ENCODE measurements around the gene PPME1. TPM values are rescaled to one million over a fixed set of nuclear protein-coding genes. Genes with fewer than 3 reads are reported as not detected.

The PPME1 gene
- total and polyA plus RNA-seq, 2 experiments from 2014 or later, result 43.6 to 62.1 TPM

GRCh38 chr11:74206746-74207145 lies 35.7 kb downstream of the PPME1 start:
- no peak overlapping the region for H3K27ac ChIP-seq
- no peak overlapping the region for H2AFZ ChIP-seq
- in situ Hi-C loops (cut with MboI), result no loop called here
- H4K20me1 ChIP-seq (ENCODE audit: insufficient read depth), result no peaks in the 10 kb centered on the region
- H3K27me3 ChIP-seq (replicated peaks; ENCODE audit: insufficient read depth), result no peaks in the 10 kb centered on the region
- no peaks in the 10 kb centered on the region for H3F3A ChIP-seq (ENCODE audit: insufficient read depth)
- H3K9me2 ChIP-seq (ENCODE audit: insufficient read depth), result no peaks in the 10 kb centered on the region; the same call in 1 of the 2 replicates
- no peaks in the 10 kb centered on the region for H3K4me1 ChIP-seq (ENCODE audit: insufficient read depth)
- H3K36me3 ChIP-seq (ENCODE audit: low read depth), result peaks cover 52% of the 10 kb centered on the region
- 85 to 95% methylated on average over 1 of the region's 1 CpG for WGBS, 2 experiments (ENCODE audit: low coverage in 1 of 2, low lambda C conversion rate in 2 of 2, missing lambda C conversion rate in 2 of 2)
- no peaks in the 10 kb centered on the region for H3K9me3 ChIP-seq (ENCODE audit: low read depth)
- no peak overlapping the region for H3K4me3 ChIP-seq
- TF ChIP-seq EZH2 (IDR thresholded peaks at IDR 0.05; ENCODE audit: insufficient read depth, poor library complexity, severe bottlenecking) (no peak), EZH2phosphoT487 (IDR thresholded peaks at IDR 0.05; ENCODE audit: insufficient read depth, low read depth) (no peak)
- no peak for DNase-seq
- peaks cover 25% of the 10 kb centered on the region for H3K79me2 ChIP-seq (ENCODE audit: insufficient read depth)
- H3K9ac ChIP-seq, result no peak overlapping the region
- no peak overlapping the region for H3K4me2 ChIP-seq (ENCODE audit: unreplicated experiment)

DNA sequence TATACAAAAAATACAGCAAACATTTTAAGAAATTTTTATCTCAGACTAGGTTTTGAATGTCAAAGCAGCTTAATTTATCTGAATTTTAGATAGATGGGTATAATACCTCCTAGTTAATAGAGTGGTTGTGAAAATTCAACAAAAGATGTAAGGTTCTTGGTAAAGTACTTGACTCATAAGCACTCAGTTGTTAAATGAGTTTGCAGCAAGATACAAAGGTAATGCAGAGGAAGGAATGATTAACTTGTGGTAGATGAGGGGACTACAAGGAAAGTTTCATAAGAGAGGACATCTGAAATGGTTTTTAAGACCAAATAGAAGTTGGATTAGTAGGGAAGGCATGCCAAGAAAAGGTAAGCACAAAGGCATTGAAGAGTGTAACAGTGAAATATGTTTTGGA lies 37.4 kb downstream of the PPME1 start:
- H3K4me2 ChIP-seq (ENCODE audit: unreplicated experiment), result no peak overlapping the region
- in situ Hi-C loops (cut with MboI), result no loop called here
- no peaks in the 10 kb centered on the region for H3K27me3 ChIP-seq (replicated peaks; ENCODE audit: insufficient read depth)
- H3K9ac ChIP-seq, result no peak overlapping the region
- no peaks in the 10 kb centered on the region; the same call in 1 of the 2 replicates for H3K9me2 ChIP-seq (ENCODE audit: insufficient read depth)
- H3K9me3 ChIP-seq (ENCODE audit: low read depth), result no peaks in the 10 kb centered on the region
- H3K4me1 ChIP-seq (ENCODE audit: insufficient read depth), result no peaks in the 10 kb centered on the region
- no peak overlapping the region for H2AFZ ChIP-seq
- H3K79me2 ChIP-seq (ENCODE audit: insufficient read depth), result peaks cover 16% of the 10 kb centered on the region; the same call in 1 of the 2 replicates
- H3K36me3 ChIP-seq (ENCODE audit: low read depth), result peaks cover 54% of the 10 kb centered on the region
- DNase-seq, result no peak
- no peak overlapping the region for H3K27ac ChIP-seq
- H3K4me3 ChIP-seq, result no peak overlapping the region
- TF ChIP-seq EZH2phosphoT487 (IDR thresholded peaks at IDR 0.05; ENCODE audit: insufficient read depth, low read depth) (no peak), EZH2 (IDR thresholded peaks at IDR 0.05; ENCODE audit: insufficient read depth, poor library complexity, severe bottlenecking) (no peak)
- no peaks in the 10 kb centered on the region for H3F3A ChIP-seq (ENCODE audit: insufficient read depth)
- H4K20me1 ChIP-seq (ENCODE audit: insufficient read depth), result no peaks in the 10 kb centered on the region

DNA sequence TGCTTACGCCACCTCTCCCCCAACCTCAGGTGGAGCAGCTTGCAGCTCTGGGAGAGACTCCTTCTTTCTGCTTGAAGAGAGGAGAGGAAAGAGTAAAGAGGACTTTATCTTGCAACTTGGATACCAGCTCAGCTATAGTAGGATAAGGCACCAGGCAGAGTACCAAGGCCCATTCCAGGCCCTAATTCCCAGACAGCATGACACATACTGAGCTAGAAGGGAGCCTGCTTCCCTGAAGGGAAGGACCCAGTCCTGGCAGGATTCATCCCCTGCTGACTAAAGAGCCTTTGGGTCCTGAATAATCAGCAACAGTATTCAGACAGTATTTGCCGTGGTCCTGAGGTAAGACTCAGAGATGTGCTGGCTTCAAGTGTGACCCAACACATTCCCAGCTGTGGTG lies 41.4 kb downstream of the PPME1 start:
- no peaks in the 10 kb centered on the region for H3K4me1 ChIP-seq (ENCODE audit: insufficient read depth)
- H3K27ac ChIP-seq, result no peak overlapping the region
- no peaks in the 10 kb centered on the region for H4K20me1 ChIP-seq (ENCODE audit: insufficient read depth)
- H3K9me3 ChIP-seq (ENCODE audit: low read depth), result no peaks in the 10 kb centered on the region
- H3K9me2 ChIP-seq (ENCODE audit: insufficient read depth), result peaks cover 4% of the 10 kb centered on the region; the same call in 1 of the 2 replicates
- no peak overlapping the region for H3K9ac ChIP-seq
- WGBS, 2 experiments (ENCODE audit: low coverage in 1 of 2, low lambda C conversion rate in 2 of 2, missing lambda C conversion rate in 2 of 2), result 81 to 86% methylated on average over 2 of the region's 2 CpGs
- no peak overlapping the region for H3K4me3 ChIP-seq
- TF ChIP-seq EZH2 (IDR thresholded peaks at IDR 0.05; ENCODE audit: insufficient read depth, poor library complexity, severe bottlenecking), result no peak
- no peak for TF ChIP-seq EZH2phosphoT487 (IDR thresholded peaks at IDR 0.05; ENCODE audit: insufficient read depth, low read depth)
- no peaks in the 10 kb centered on the region for H3K79me2 ChIP-seq (ENCODE audit: insufficient read depth)
- H2AFZ ChIP-seq, result no peak overlapping the region
- DNase-seq, result peak; percentile 39
- H3K4me2 ChIP-seq (ENCODE audit: unreplicated experiment), result no peak overlapping the region
- peaks cover 57% of the 10 kb centered on the region for H3K36me3 ChIP-seq (ENCODE audit: low read depth)
- 0 out of 2 replicates have a peak, but pooled peaks cover under 1% of the 10 kb centered on the region for H3F3A ChIP-seq (ENCODE audit: insufficient read depth)
- in situ Hi-C loops (cut with MboI), result no loop called here
- H3K27me3 ChIP-seq (replicated peaks; ENCODE audit: insufficient read depth), result no peaks in the 10 kb centered on the region

- Histone ChIP-seq H3K4me2 (ENCODE audit: unreplicated experiment) (no peak overlapping the region), H3K27ac (no peak overlapping the region), H3K9me3 (ENCODE audit: low read depth) (no peaks in the 10 kb centered on the region), H3K36me3 (ENCODE audit: low read depth) (peaks cover 14% of the 10 kb centered on the region; the same call in 1 of the 2 replicates), H3K27me3 (replicated peaks; ENCODE audit: insufficient read depth) (no peaks in the 10 kb centered on the region), H4K20me1 (ENCODE audit: insufficient read depth) (no peaks in the 10 kb centered on the region), H2AFZ (no peak overlapping the region), H3K4me3 (no peak overlapping the region), H3K79me2 (ENCODE audit: insufficient read depth) (peaks cover 6% of the 10 kb centered on the region; the same call in 1 of the 2 replicates), H3K9ac (no peak overlapping the region), H3F3A (ENCODE audit: insufficient read depth) (0 out of 2 replicates have a peak, but pooled peaks cover 13% of the 10 kb centered on the region), H3K4me1 (ENCODE audit: insufficient read depth) (no peaks in the 10 kb centered on the region), H3K9me2 (ENCODE audit: insufficient read depth) (peaks cover 11% of the 10 kb centered on the region; the same call in 1 of the 2 replicates)
- no peak for TF ChIP-seq EZH2 (IDR thresholded peaks at IDR 0.05; ENCODE audit: insufficient read depth, poor library complexity, severe bottlenecking)
- in situ Hi-C loops (cut with MboI), result no loop called here
- 94 to 100% methylated on average over 1 of the region's 1 CpG for WGBS, 2 experiments (ENCODE audit: low coverage in 1 of 2, low lambda C conversion rate in 2 of 2, missing lambda C conversion rate in 2 of 2)
- peak; percentile 2 for DNase-seq
These were observed 49.3 kb downstream of the PPME1 start for GRCh38 chr11:74220376-74220775.

DNA sequence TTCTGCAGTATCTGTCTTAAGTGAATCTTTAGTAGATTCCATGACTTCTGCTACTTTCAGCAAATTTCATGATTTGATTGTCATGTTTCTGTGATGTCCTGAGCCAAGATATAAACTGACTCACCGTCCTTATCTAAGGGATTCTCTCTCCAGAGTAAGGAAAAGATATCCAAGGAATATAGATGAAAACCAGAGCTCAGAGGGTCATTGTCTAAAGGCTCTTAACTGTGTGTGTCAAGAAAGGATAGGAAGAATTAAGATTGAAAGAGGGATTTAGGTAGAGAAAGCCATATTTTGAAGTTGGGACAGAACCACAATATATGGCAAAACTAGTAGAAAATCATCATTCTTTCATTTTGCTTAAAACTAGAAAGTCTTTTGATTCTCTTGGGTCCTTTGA lies 50.7 kb downstream of the PPME1 start:
- Histone ChIP-seq H3K9me2 (ENCODE audit: insufficient read depth) (peaks cover 7% of the 10 kb centered on the region; the same call in 1 of the 2 replicates), H3K36me3 (ENCODE audit: low read depth) (peaks cover 5% of the 10 kb centered on the region; the same call in 1 of the 2 replicates), H3K79me2 (ENCODE audit: insufficient read depth) (peaks cover 13% of the 10 kb centered on the region; the same call in 1 of the 2 replicates), H3K9me3 (ENCODE audit: low read depth) (no peaks in the 10 kb centered on the region), H3K4me2 (ENCODE audit: unreplicated experiment) (no peak overlapping the region), H2AFZ (no peak overlapping the region), H4K20me1 (ENCODE audit: insufficient read depth) (no peaks in the 10 kb centered on the region), H3K9ac (no peak overlapping the region), H3K27me3 (replicated peaks; ENCODE audit: insufficient read depth) (no peaks in the 10 kb centered on the region), H3K4me3 (no peak overlapping the region), H3K4me1 (ENCODE audit: insufficient read depth) (no peaks in the 10 kb centered on the region), H3F3A (ENCODE audit: insufficient read depth) (0 out of 2 replicates have a peak, but pooled peaks cover 13% of the 10 kb centered on the region), H3K27ac (no peak overlapping the region)
- DNase-seq, result no peak
- in situ Hi-C loops (cut with MboI), result no loop called here
- WGBS, 2 experiments (ENCODE audit: low coverage in 1 of 2, low lambda C conversion rate in 2 of 2, missing lambda C conversion rate in 2 of 2), result 56 to 57% methylated on average over 1 of the region's 1 CpG
- TF ChIP-seq EZH2phosphoT487 (IDR thresholded peaks at IDR 0.05; ENCODE audit: insufficient read depth, low read depth), result no peak
